ENCODE measurements around the gene GPC6. TPM values are rescaled to one million over a fixed set of nuclear protein-coding genes. Genes with fewer than 3 reads are reported as not detected.

Gene GPC6
- polyA plus RNA-seq, 2 of the 4 experiments (the other 2 are of a cell fraction), result 8.0 to 14.4 TPM

- no peak overlapping the region for H3K27ac ChIP-seq
- H3K4me1 ChIP-seq, result peaks cover 4% of the 10 kb centered on the region; the same call in 2 of the 3 replicates
- ChIA-PET POLR2A (no interaction called here), CTCF (interaction anchor here (1.0 kb wide), 1 partner anchor 10 kb away, joined by 3 read pairs; no protein-coding TSS in a partner anchor)
- no peak for ATAC-seq
- H3K4me2 ChIP-seq, result no peak overlapping the region
- 22% methylated on average over 3 of the region's 3 CpGs for WGBS (ENCODE audit: missing lambda C conversion rate)
- no peaks in the 10 kb centered on the region for H3K9me3 ChIP-seq
- TF ChIP-seq NFE2L2 (conservative IDR thresholded peaks at IDR 0.05; ENCODE audit: low read length) (no peak), MAX (IDR thresholded peaks at IDR 0.05) (no peak), RARB (CRISPR knock-in tag; IDR thresholded peaks at IDR 0.05) (no peak), CBX8 (IDR thresholded peaks at IDR 0.05) (no peak), MAFK (IDR thresholded peaks at IDR 0.05; ENCODE audit: partially characterized antibody) (no peak), HDAC2 (IDR thresholded peaks at IDR 0.05) (no peak), BCL3 (IDR thresholded peaks at IDR 0.05) (no peak), JUNB (IDR thresholded peaks at IDR 0.05) (no peak)
- no peak for FAIRE-seq
- H3K4me3 ChIP-seq, result no peak overlapping the region
- no peak for DNase-seq (ENCODE audit: low read depth in 1 of 2, low spot score in 1 of 2)
These were observed 6.5 kb upstream of the GPC6 start for GRCh38 chr13:93220073-93220472.

- ChIA-PET POLR2A (no interaction called here), CTCF (no interaction called here)
- no peak for ATAC-seq
- TF ChIP-seq CTCF (IDR thresholded peaks at IDR 0.05) (no peak), NPAS2 (CRISPR knock-in tag; IDR thresholded peaks at IDR 0.05; ENCODE audit: borderline replicate concordance) (no peak), PBX3 (IDR thresholded peaks at IDR 0.05) (no peak), CHD2 (IDR thresholded peaks at IDR 0.05; ENCODE audit: low read length, partially characterized antibody) (no peak), TP53 (CRISPR knock-in tag; IDR thresholded peaks at IDR 0.05) (no peak), HOXB13 (CRISPR knock-in tag; IDR thresholded peaks at IDR 0.05; ENCODE audit: low read depth) (no peak), FOSB (CRISPR knock-in tag; IDR thresholded peaks at IDR 0.05) (no peak), MAX (IDR thresholded peaks at IDR 0.05) (no peak), RFX5 (IDR thresholded peaks at IDR 0.05) (no peak), SREBF2 (IDR thresholded peaks at IDR 0.05) (no peak), JUN (IDR thresholded peaks at IDR 0.05) (no peak), RARB (CRISPR knock-in tag; IDR thresholded peaks at IDR 0.05) (no peak)
- H3K9me3 ChIP-seq, result no peaks in the 10 kb centered on the region
- H3K4me2 ChIP-seq, result no peak overlapping the region
- no peak for FAIRE-seq
- H3K27ac ChIP-seq, result peak overlapping the region in 1 of 2 experiments; percentile 82; a peak in 2 of 6 replicates
- 48% methylated on average over 4 of the region's 4 CpGs for WGBS (ENCODE audit: missing lambda C conversion rate)
- DNase-seq (ENCODE audit: low read depth in 1 of 2, low spot score in 1 of 2), result no peak
- H3K4me1 ChIP-seq, result peaks cover 8% of the 10 kb centered on the region; the same call in 2 of the 3 replicates
- H3K4me3 ChIP-seq, result no peak overlapping the region
These were observed 3.6 kb upstream of the GPC6 start for GRCh38 chr13:93222976-93223375.

- H3K27ac ChIP-seq, result peak overlapping the region; percentile 82 to 85
- POLR2A ChIA-PET, result no interaction called here
- FAIRE-seq (no peak), DNase-seq (ENCODE audit: low read depth in 1 of 2, low spot score in 1 of 2) (peak in 1 of 2 experiments; percentile 80), ATAC-seq (peak in 1 of 2 experiments; percentile 61; a peak in 3 of 6 replicates)
- no peak overlapping the region for H3K4me3 ChIP-seq
- TF ChIP-seq FOSL2 (IDR thresholded peaks at IDR 0.05) (no peak), FOSL2 (CRISPR knock-in tag; IDR thresholded peaks at IDR 0.05) (peak; percentile 36; the same call in 1 of the 2 replicates), ESRRA (IDR thresholded peaks at IDR 0.05; ENCODE audit: borderline replicate concordance, low read length) (0 out of 2 replicates have a peak, but pooled peaks have one; percentile 49), EP300 (IDR thresholded peaks at IDR 0.05) (peak; percentile 42 to 61; a peak in 3 of 5 replicates), CEBPB (IDR thresholded peaks at IDR 0.05) (peak; percentile 38 to 85; a peak in 2 of 4 replicates), RARB (CRISPR knock-in tag; IDR thresholded peaks at IDR 0.05) (peak; percentile 65; the same call in 1 of the 2 replicates), GATA3 (IDR thresholded peaks at IDR 0.05; ENCODE audit: borderline replicate concordance) (peak; percentile 71; the same call in 1 of the 2 replicates), EHF (CRISPR knock-in tag; IDR thresholded peaks at IDR 0.05) (no peak), HMGXB4 (CRISPR knock-in tag; IDR thresholded peaks at IDR 0.05; ENCODE audit: borderline replicate concordance) (no peak), ZSCAN20 (CRISPR knock-in tag; IDR thresholded peaks at IDR 0.05) (no peak)
- no peaks in the 10 kb centered on the region for H3K9me3 ChIP-seq
- CTCF ChIA-PET, result no interaction called here
- WGBS (ENCODE audit: missing lambda C conversion rate), result 6% methylated on average over 1 of the region's 1 CpG
- H3K4me2 ChIP-seq, result peak overlapping the region; percentile 76
- peaks cover 8% of the 10 kb centered on the region; the same call in 2 of the 3 replicates for H3K4me1 ChIP-seq
These were observed 2.1 kb upstream of the GPC6 start for GRCh38 chr13:93224535-93224934.

Data from A549 (cell line).